ENCODE measurements around the gene CELA2B.
A peak's percentile ranks its signal among the peaks of the same experiment; 100 is the strongest.

Gene CELA2B

GRCh38 chr1:15526490-15527339 is 50.8 kb downstream of the CELA2B start, which contains the start of gene DNAJC16:
Gene DNAJC16 (plus strand): TSS chr1:15526848. CDS start chr1:15529106, 2,258 bp downstream.
- Histone ChIP-seq H3K4me3 (ENCODE audit: low read depth, low read length) (peak within 1 kb of the TSS; percentile 82), H3K27ac (ENCODE audit: extremely low read depth, low read depth, low read length) (peak within 1 kb of the TSS; percentile 60; the same call in 1 of the 2 replicates), H3K36me3 (ENCODE audit: control insufficient read depth in 2 of 2, insufficient read depth in 1 of 2, low read length in 2 of 2) (peaks cover 0 to 21% of the 10 kb centered on the region in 2 experiments; a peak in 1 of 3 replicates), H3K9me3 (ENCODE audit: control insufficient read depth, insufficient read depth, low read depth, low read length) (no peaks in the 10 kb centered on the region), H3K4me1 (ENCODE audit: control insufficient read depth, insufficient read depth, low read length) (peaks cover 7% of the 10 kb centered on the region)
- CTCF ChIA-PET = interaction anchor here (0.9 kb wide), 2 partner anchors 12 to 158 kb away, joined by 3 to 4 read pairs; partner anchors contain the start of gene PLEKHM2
- POLR2A ChIA-PET = interaction anchor here (0.9 to 1.3 kb wide), 5 partner anchors 8 to 321 kb away, joined by 3 to 7 read pairs (median 4); partner anchors contain the start of genes DDI2 and SPEN
- TF ChIP-seq ZNF423 (tag by site-specific recombination; IDR thresholded peaks at IDR 0.05) = 0 out of 2 replicates have a peak, but pooled peaks have one; percentile 14
- no peak for TF ChIP-seq ZBTB7A (tag by site-specific recombination; IDR thresholded peaks at IDR 0.05; ENCODE audit: low read depth)
- no peak for TF ChIP-seq ZNF211 (tag by site-specific recombination; IDR thresholded peaks at IDR 0.05; ENCODE audit: low read depth)
- TF ChIP-seq, protein P1, sequence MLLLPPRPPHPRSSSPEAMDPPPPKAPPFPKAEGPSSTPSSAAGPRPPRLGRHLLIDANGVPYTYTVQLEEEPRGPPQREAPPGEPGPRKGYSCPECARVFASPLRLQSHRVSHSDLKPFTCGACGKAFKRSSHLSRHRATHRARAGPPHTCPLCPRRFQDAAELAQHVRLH (tag by site-specific recombination; IDR thresholded peaks at IDR 0.05) = peak; percentile 53; the same call in 1 of the 2 replicates
- no peak for TF ChIP-seq ZNF658 (tag by site-specific recombination; IDR thresholded peaks at IDR 0.05)
- TF ChIP-seq ZSCAN18 (tag by site-specific recombination; IDR thresholded peaks at IDR 0.05) = 0 out of 2 replicates have a peak, but pooled peaks have one; percentile 61
- TF ChIP-seq GLIS1 (tag by site-specific recombination; IDR thresholded peaks at IDR 0.05) = peak; percentile 68
- no peak for TF ChIP-seq MEIS1 (CRISPR knock-in tag; IDR thresholded peaks at IDR 0.05; ENCODE audit: borderline replicate concordance)
- peak; percentile 82; the same call in 1 of the 2 replicates for TF ChIP-seq IKZF3 (tag by site-specific recombination; IDR thresholded peaks at IDR 0.05)
- peak; percentile 77; the same call in 1 of the 2 replicates for TF ChIP-seq ZNF660 (tag by site-specific recombination; IDR thresholded peaks at IDR 0.05)
- TF ChIP-seq ZNF274 (IDR thresholded peaks at IDR 0.05; ENCODE audit: low read length) = no peak
- TF ChIP-seq ZNF274 (tag by site-specific recombination; IDR thresholded peaks at IDR 0.05; ENCODE audit: borderline replicate concordance) = no peak
- TF ChIP-seq KLF10 (tag by site-specific recombination; IDR thresholded peaks at IDR 0.05) = peak; percentile 86
- TF ChIP-seq ZSCAN5A (tag by site-specific recombination; IDR thresholded peaks at IDR 0.05) = 0 out of 2 replicates have a peak, but pooled peaks have one; percentile 26
- TF ChIP-seq ZNF785 (tag by site-specific recombination; IDR thresholded peaks at IDR 0.05) = no peak
- TF ChIP-seq ZNF350 (tag by site-specific recombination; IDR thresholded peaks at IDR 0.05) = no peak
- TF ChIP-seq ZSCAN23 (tag by site-specific recombination; IDR thresholded peaks at IDR 0.05) = 0 out of 2 replicates have a peak, but pooled peaks have one; percentile 55
- TF ChIP-seq ZNF341 (tag by site-specific recombination; IDR thresholded peaks at IDR 0.05; ENCODE audit: low read depth) = peak; percentile 76
- TF ChIP-seq KLF8 (tag by site-specific recombination; IDR thresholded peaks at IDR 0.05) = peak; percentile 92
- TF ChIP-seq ZNF501 (tag by site-specific recombination; IDR thresholded peaks at IDR 0.05) = peak; percentile 97
- TF ChIP-seq ZNF155 (tag by site-specific recombination; IDR thresholded peaks at IDR 0.05) = no peak
- TF ChIP-seq ZNF747 (tag by site-specific recombination; IDR thresholded peaks at IDR 0.05) = no peak
- TF ChIP-seq WT1 (tag by site-specific recombination; IDR thresholded peaks at IDR 0.05) = peak; percentile 68
- peak; percentile 37; the same call in 1 of the 2 replicates for TF ChIP-seq ZFHX2 (tag by site-specific recombination; conservative IDR thresholded peaks at IDR 0.05)
- TF ChIP-seq ZNF202 (tag by site-specific recombination; IDR thresholded peaks at IDR 0.05; ENCODE audit: borderline replicate concordance) = no peak
- TF ChIP-seq SALL2 (tag by site-specific recombination; IDR thresholded peaks at IDR 0.05; ENCODE audit: borderline replicate concordance) = no peak
- TF ChIP-seq ZFP69B (tag by site-specific recombination; IDR thresholded peaks at IDR 0.05) = peak; percentile 87
- TF ChIP-seq, protein P2, sequence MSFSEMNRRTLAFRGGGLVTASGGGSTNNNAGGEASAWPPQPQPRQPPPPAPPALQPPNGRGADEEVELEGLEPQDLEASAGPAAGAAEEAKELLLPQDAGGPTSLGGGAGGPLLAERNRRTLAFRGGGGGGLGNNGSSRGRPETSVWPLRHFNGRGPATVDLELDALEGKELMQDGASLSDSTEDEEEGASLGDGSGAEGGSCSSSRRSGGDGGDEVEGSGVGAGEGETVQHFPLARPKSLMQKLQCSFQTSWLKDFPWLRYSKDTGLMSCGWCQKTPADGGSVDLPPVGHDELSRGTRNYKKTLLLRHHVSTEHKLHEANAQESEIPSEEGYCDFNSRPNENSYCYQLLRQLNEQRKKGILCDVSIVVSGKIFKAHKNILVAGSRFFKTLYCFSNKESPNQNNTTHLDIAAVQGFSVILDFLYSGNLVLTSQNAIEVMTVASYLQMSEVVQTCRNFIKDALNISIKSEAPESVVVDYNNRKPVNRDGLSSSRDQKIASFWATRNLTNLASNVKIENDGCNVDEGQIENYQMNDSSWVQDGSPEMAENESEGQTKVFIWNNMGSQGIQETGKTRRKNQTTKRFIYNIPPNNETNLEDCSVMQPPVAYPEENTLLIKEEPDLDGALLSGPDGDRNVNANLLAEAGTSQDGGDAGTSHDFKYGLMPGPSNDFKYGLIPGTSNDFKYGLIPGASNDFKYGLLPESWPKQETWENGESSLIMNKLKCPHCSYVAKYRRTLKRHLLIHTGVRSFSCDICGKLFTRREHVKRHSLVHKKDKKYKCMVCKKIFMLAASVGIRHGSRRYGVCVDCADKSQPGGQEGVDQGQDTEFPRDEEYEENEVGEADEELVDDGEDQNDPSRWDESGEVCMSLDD (tag by site-specific recombination; IDR thresholded peaks at IDR 0.05) = no peak
- no peak for TF ChIP-seq GLI2 (tag by site-specific recombination; IDR thresholded peaks at IDR 0.05; ENCODE audit: borderline replicate concordance, low read depth)
- TF ChIP-seq, protein P3, sequence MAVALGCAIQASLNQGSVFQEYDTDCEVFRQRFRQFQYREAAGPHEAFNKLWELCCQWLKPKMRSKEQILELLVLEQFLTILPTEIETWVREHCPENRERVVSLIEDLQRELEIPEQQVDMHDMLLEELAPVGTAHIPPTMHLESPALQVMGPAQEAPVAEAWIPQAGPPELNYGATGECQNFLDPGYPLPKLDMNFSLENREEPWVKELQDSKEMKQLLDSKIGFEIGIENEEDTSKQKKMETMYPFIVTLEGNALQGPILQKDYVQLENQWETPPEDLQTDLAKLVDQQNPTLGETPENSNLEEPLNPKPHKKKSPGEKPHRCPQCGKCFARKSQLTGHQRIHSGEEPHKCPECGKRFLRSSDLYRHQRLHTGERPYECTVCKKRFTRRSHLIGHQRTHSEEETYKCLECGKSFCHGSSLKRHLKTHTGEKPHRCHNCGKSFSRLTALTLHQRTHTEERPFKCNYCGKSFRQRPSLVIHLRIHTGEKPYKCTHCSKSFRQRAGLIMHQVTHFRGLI (tag by site-specific recombination; IDR thresholded peaks at IDR 0.05) = peak; percentile 76; the same call in 1 of the 2 replicates
- TF ChIP-seq ZBTB1 (tag by site-specific recombination; IDR thresholded peaks at IDR 0.05) = no peak
